ENCODE data around the gene GAREM1.
A peak's percentile ranks its signal among the peaks of the same experiment; 100 is the strongest.

GAREM1 gene

GRCh38 chr18:32372381-32373061 is 98.2 kb downstream of the GAREM1 start:
- Mint-ChIP-seq H3K4me1 (no peaks in the 10 kb centered on the region), H3K27me3 (no peaks in the 10 kb centered on the region), H3K9me3 (no peaks in the 10 kb centered on the region), H3K27ac (no peak overlapping the region), H3K4me3 (no peak overlapping the region)
- DNase-seq, result no peak
- no peak for ATAC-seq

GRCh38 chr18:32372047-32372380 is 98.7 kb downstream of the GAREM1 start:
- H3K4me1 Mint-ChIP-seq, result no peaks in the 10 kb centered on the region
- ATAC-seq (no peak), DNase-seq (no peak)
- no peaks in the 10 kb centered on the region for H3K27me3 Mint-ChIP-seq
- H3K4me3 Mint-ChIP-seq, result no peak overlapping the region
- no peaks in the 10 kb centered on the region for H3K9me3 Mint-ChIP-seq
- no peak overlapping the region for H3K27ac Mint-ChIP-seq

- DNase-seq, result no peak
- no peak overlapping the region for H3K27ac Mint-ChIP-seq
- no peaks in the 10 kb centered on the region for H3K27me3 Mint-ChIP-seq
- H3K4me3 Mint-ChIP-seq, result no peak overlapping the region
- H3K4me1 Mint-ChIP-seq, result no peaks in the 10 kb centered on the region
- H3K9me3 Mint-ChIP-seq, result no peaks in the 10 kb centered on the region
- ATAC-seq, result no peak
Observed at GRCh38 chr18:32371384-32371783, 99.3 kb downstream of the GAREM1 start.

- H3K27ac Mint-ChIP-seq, result no peak overlapping the region
- DNase-seq, result no peak
- H3K4me1 Mint-ChIP-seq, result no peaks in the 10 kb centered on the region
- ATAC-seq, result no peak
- no peaks in the 10 kb centered on the region for H3K9me3 Mint-ChIP-seq
- H3K27me3 Mint-ChIP-seq, result no peaks in the 10 kb centered on the region
- H3K4me3 Mint-ChIP-seq, result no peak overlapping the region
Observed at GRCh38 chr18:32368991-32369390, 101.7 kb downstream of the GAREM1 start.

- ATAC-seq (no peak), DNase-seq (no peak)
- H3K27me3 Mint-ChIP-seq, result no peaks in the 10 kb centered on the region
- H3K4me1 Mint-ChIP-seq, result no peaks in the 10 kb centered on the region
- H3K4me3 Mint-ChIP-seq, result no peak overlapping the region
- H3K9me3 Mint-ChIP-seq, result no peaks in the 10 kb centered on the region
- H3K27ac Mint-ChIP-seq, result no peak overlapping the region
Observed at GRCh38 chr18:32368170-32368569, 102.5 kb downstream of the GAREM1 start.

- Mint-ChIP-seq H3K27me3 (no peaks in the 10 kb centered on the region), H3K27ac (no peak overlapping the region), H3K4me1 (no peaks in the 10 kb centered on the region), H3K9me3 (no peaks in the 10 kb centered on the region), H3K4me3 (no peak overlapping the region)
- no peak for DNase-seq
- no peak for ATAC-seq
Observed at GRCh38 chr18:32366586-32367538, 103.8 kb downstream of the GAREM1 start.

- Mint-ChIP-seq H3K27me3 (no peaks in the 10 kb centered on the region), H3K9me3 (no peaks in the 10 kb centered on the region), H3K27ac (peak overlapping the region in 1 of 2 donors; percentile 31), H3K4me3 (no peak overlapping the region), H3K4me1 (no peaks in the 10 kb centered on the region)
- no peak for DNase-seq
- ATAC-seq, result no peak
Observed at GRCh38 chr18:32362484-32362883, 108.2 kb downstream of the GAREM1 start.

GRCh38 chr18:32360682-32361345 is 109.9 kb downstream of the GAREM1 start:
- Mint-ChIP-seq H3K9me3 (no peaks in the 10 kb centered on the region), H3K4me1 (no peaks in the 10 kb centered on the region)
- no peak for ATAC-seq

GRCh38 chr18:32358529-32358928 is 112.2 kb downstream of the GAREM1 start:
- DNase-seq, result no peak
- Mint-ChIP-seq H3K27me3 (no peaks in the 10 kb centered on the region), H3K27ac (no peak overlapping the region), H3K4me1 (no peaks in the 10 kb centered on the region), H3K9me3 (no peaks in the 10 kb centered on the region), H3K4me3 (no peak overlapping the region)
- ATAC-seq, result no peak

More at GRCh38 chr18:32360682-32361345, 109.9 kb downstream of the GAREM1 start:
- Mint-ChIP-seq H3K27me3 (no peaks in the 10 kb centered on the region), H3K27ac (peak overlapping the region in 1 of 2 donors; percentile 58), H3K4me3 (no peak overlapping the region)
- no peak for DNase-seq

GRCh38 chr18:32358075-32358474 is 112.6 kb downstream of the GAREM1 start:
- H3K9me3 Mint-ChIP-seq, result no peaks in the 10 kb centered on the region
- no peaks in the 10 kb centered on the region for H3K27me3 Mint-ChIP-seq
- no peak for ATAC-seq
- no peak overlapping the region for H3K27ac Mint-ChIP-seq
- no peak for DNase-seq
- no peaks in the 10 kb centered on the region for H3K4me1 Mint-ChIP-seq
- H3K4me3 Mint-ChIP-seq, result no peak overlapping the region

GRCh38 chr18:32355896-32356295 is 114.8 kb downstream of the GAREM1 start:
- DNase-seq, result no peak
- no peak overlapping the region for H3K4me3 Mint-ChIP-seq
- no peak for ATAC-seq
- no peak overlapping the region for H3K27ac Mint-ChIP-seq
- no peaks in the 10 kb centered on the region for H3K4me1 Mint-ChIP-seq
- peaks cover 8% of the 10 kb centered on the region for H3K27me3 Mint-ChIP-seq
- no peaks in the 10 kb centered on the region for H3K9me3 Mint-ChIP-seq

GRCh38 chr18:32354518-32354917 is 116.2 kb downstream of the GAREM1 start:
- Mint-ChIP-seq H3K4me3 (no peak overlapping the region), H3K9me3 (no peaks in the 10 kb centered on the region), H3K4me1 (no peaks in the 10 kb centered on the region), H3K27ac (no peak overlapping the region), H3K27me3 (peaks cover 8% of the 10 kb centered on the region)
- ATAC-seq, result no peak
- no peak for DNase-seq

- peaks cover 8% of the 10 kb centered on the region for H3K27me3 Mint-ChIP-seq
- H3K27ac Mint-ChIP-seq, result no peak overlapping the region
- no peaks in the 10 kb centered on the region for H3K9me3 Mint-ChIP-seq
- DNase-seq (no peak), ATAC-seq (no peak)
- no peaks in the 10 kb centered on the region for H3K4me1 Mint-ChIP-seq
- H3K4me3 Mint-ChIP-seq, result no peak overlapping the region
Observed at GRCh38 chr18:32353257-32353656, 117.4 kb downstream of the GAREM1 start.

- ATAC-seq (no peak), DNase-seq (no peak)
- no peaks in the 10 kb centered on the region for H3K9me3 Mint-ChIP-seq
- no peak overlapping the region for H3K27ac Mint-ChIP-seq
- H3K4me1 Mint-ChIP-seq, result no peaks in the 10 kb centered on the region
- peaks cover 8% of the 10 kb centered on the region for H3K27me3 Mint-ChIP-seq
- no peak overlapping the region for H3K4me3 Mint-ChIP-seq
Observed at GRCh38 chr18:32351032-32351431, 119.7 kb downstream of the GAREM1 start.

- ATAC-seq, result no peak
- no peak overlapping the region for H3K4me3 Mint-ChIP-seq
- DNase-seq, result no peak
- no peaks in the 10 kb centered on the region for H3K4me1 Mint-ChIP-seq
- H3K27ac Mint-ChIP-seq, result no peak overlapping the region
- peaks cover 8% of the 10 kb centered on the region for H3K27me3 Mint-ChIP-seq
- no peaks in the 10 kb centered on the region for H3K9me3 Mint-ChIP-seq
Observed at GRCh38 chr18:32349728-32350395, 120.8 kb downstream of the GAREM1 start.

All from stimulated activated naive CD8-positive, alpha-beta T cell treated with anti-CD3 and anti-CD28 coated beads, Interleukin-15, amount 100 ng/mL, for 72 hours (primary cell).